CD4-positive, alpha-beta T cell treated with Interleukin-17A for 1 hour (primary cell): ENCODE data around the gene SLC16A6.
"Not testable (repeated sequence)": the region's sequence is repeated elsewhere in the genome, so short reads cannot be mapped to it uniquely, and the experiment has no call there.

Experiments
- DNase-seq: peaks from one replicate; pipeline ENCODE4 v3.0.0-alpha.2; 2020

The SLC16A6 gene

GRCh38 chr17:68288804-68289203, 2.1 kb downstream of the SLC16A6 start:
- peak; percentile 58 for DNase-seq

- DNase-seq: no peak
These were observed 2.6 kb downstream of the SLC16A6 start for GRCh38 chr17:68288375-68288774.

- DNase-seq: not testable (repeated sequence)
These were observed 9.0 kb downstream of the SLC16A6 start for GRCh38 chr17:68281965-68282364.

- DNase-seq: no peak
These were observed 13.1 kb downstream of the SLC16A6 start for GRCh38 chr17:68277807-68278206.

GRCh38 chr17:68276339-68276738, 14.6 kb downstream of the SLC16A6 start:
- not testable (repeated sequence) for DNase-seq

GRCh38 chr17:68273722-68274121, 17.2 kb downstream of the SLC16A6 start:
- DNase-seq: no peak

- not testable (repeated sequence) for DNase-seq
These were observed 25.1 kb downstream of the SLC16A6 start for GRCh38 chr17:68265833-68266232.

- DNase-seq: peak; percentile 85
These were observed 27.7 kb downstream of the SLC16A6 start for GRCh38 chr17:68263101-68263681.

GRCh38 chr17:68262467-68262866, 28.5 kb downstream of the SLC16A6 start:
- not testable (repeated sequence) for DNase-seq

GRCh38 chr17:68260051-68260762, 30.7 kb downstream of the SLC16A6 start:
- no peak for DNase-seq

- not testable (repeated sequence) for DNase-seq
These were observed 31.3 kb downstream of the SLC16A6 start for GRCh38 chr17:68259648-68259951.

GRCh38 chr17:68258890-68259647, 31.9 kb downstream of the SLC16A6 start:
- peak; percentile 93 for DNase-seq

GRCh38 chr17:68257934-68258333, 33.0 kb downstream of the SLC16A6 start:
- peak; percentile 39 for DNase-seq

- not testable (repeated sequence) for DNase-seq
These were observed 34.2 kb downstream of the SLC16A6 start for GRCh38 chr17:68256701-68257100.

- peak; percentile 64 for DNase-seq
These were observed 35.0 kb downstream of the SLC16A6 start for GRCh38 chr17:68255731-68256538.

- DNase-seq: no peak
These were observed 35.8 kb downstream of the SLC16A6 start for GRCh38 chr17:68255151-68255550.

- peak; percentile 61 for DNase-seq
These were observed 37.5 kb downstream of the SLC16A6 start for GRCh38 chr17:68253426-68253825.

- peak; percentile 73 for DNase-seq
These were observed 41.6 kb downstream of the SLC16A6 start for GRCh38 chr17:68249354-68249765.

- DNase-seq: peak; percentile 52
These were observed 42.0 kb downstream of the SLC16A6 start for GRCh38 chr17:68248891-68249290.

- no peak for DNase-seq
These were observed 42.6 kb downstream of the SLC16A6 start for GRCh38 chr17:68248199-68248825.

GRCh38 chr17:68247445-68248198, 43.3 kb downstream of the SLC16A6 start, which contains the start of gene AMZ2:
Gene AMZ2, plus strand, starts transcription at chr17:68248043. Its CDS starts 2,145 bp downstream, at chr17:68250188.
- DNase-seq: peak; percentile 97
